Activated CD4-positive, alpha-beta T cell treated with anti-CD3 and anti-CD28 coated beads for 1 hour (primary cell): ENCODE results near the gene DRAM1.
"Not testable (repeated sequence)": the region's sequence is repeated elsewhere in the genome, so short reads cannot be mapped to it uniquely, and the experiment has no call there.

Experiments used
- DNase-seq: peaks from one replicate; pipeline ENCODE4 v3.0.0-alpha.2; 2020

Gene DRAM1

GRCh38 chr12:101908395-101908794 is 31.0 kb downstream of the DRAM1 start:
- DNase-seq: no peak

- DNase-seq: no peak
These were observed 32.3 kb downstream of the DRAM1 start for GRCh38 chr12:101909646-101910045.

GRCh38 chr12:101915841-101916240 is 38.5 kb downstream of the DRAM1 start:
- DNase-seq: no peak

GRCh38 chr12:101918805-101919204 is 41.4 kb downstream of the DRAM1 start:
- DNase-seq: not testable (repeated sequence)

GRCh38 chr12:101919447-101919846 is 42.1 kb downstream of the DRAM1 start:
- no peak for DNase-seq

- no peak for DNase-seq
These were observed 43.5 kb downstream of the DRAM1 start for GRCh38 chr12:101920906-101921305.

GRCh38 chr12:101923045-101923718 is 45.8 kb downstream of the DRAM1 start:
- no peak for DNase-seq

GRCh38 chr12:101924618-101925017 is 47.2 kb downstream of the DRAM1 start:
- no peak for DNase-seq

- no peak for DNase-seq
These were observed 48.0 kb downstream of the DRAM1 start for GRCh38 chr12:101925361-101925760.

GRCh38 chr12:101925935-101926334 is 48.6 kb downstream of the DRAM1 start:
- DNase-seq: no peak

GRCh38 chr12:101927036-101927435 is 49.7 kb downstream of the DRAM1 start:
- DNase-seq: no peak

- DNase-seq: no peak
These were observed 50.6 kb downstream of the DRAM1 start for GRCh38 chr12:101927999-101928398.

GRCh38 chr12:101928556-101928955 is 51.2 kb downstream of the DRAM1 start:
- DNase-seq: no peak

GRCh38 chr12:101929365-101930041 is 52.1 kb downstream of the DRAM1 start:
- no peak for DNase-seq

GRCh38 chr12:101931498-101932326 is 54.3 kb downstream of the DRAM1 start:
- no peak for DNase-seq

GRCh38 chr12:101933866-101934514 is 56.6 kb downstream of the DRAM1 start:
- DNase-seq: no peak

GRCh38 chr12:101935890-101936746 is 58.7 kb downstream of the DRAM1 start:
- no peak for DNase-seq

GRCh38 chr12:101939306-101939705 is 61.9 kb downstream of the DRAM1 start:
- DNase-seq: no peak

GRCh38 chr12:101939856-101940265 is 62.5 kb downstream of the DRAM1 start:
- DNase-seq: peak; percentile 26

GRCh38 chr12:101940400-101940950 is 63.1 kb downstream of the DRAM1 start:
- DNase-seq: no peak

- DNase-seq: no peak
These were observed 64.2 kb downstream of the DRAM1 start for GRCh38 chr12:101941306-101942249.
